HepG2 (cell line): ENCODE results near the gene SOX13. TPM values are rescaled to one million over a fixed set of nuclear protein-coding genes. Genes with fewer than 3 reads are reported as not detected.
A peak's percentile ranks its signal among the peaks of the same experiment; 100 is the strongest.

Experiments
- GLMP ChIP-seq: sonication (generic); formaldehyde crosslinking; IDR thresholded peaks from 2 replicates; pipeline ENCODE4 v1.9.0; 2021; ENCODE audit warnings: missing genetic modification reagents, mild to moderate bottlenecking, borderline replicate concordance
- KLF6 ChIP-seq: IDR thresholded peaks from 2 replicates; pipeline ENCODE4 v1.8.0; 2016; ENCODE audit warnings: missing biosample characterization, missing genetic modification reagents
- MAFG ChIP-seq: sonication (generic); formaldehyde crosslinking; IDR thresholded peaks from 2 replicates; pipeline ENCODE4 v1.5.1; 2020; ENCODE audit warnings: mild to moderate bottlenecking, missing genetic modification reagents
- MIXL1 ChIP-seq: IDR thresholded peaks from 2 replicates; pipeline ENCODE4 v1.6.1; 2016
- MLLT10 ChIP-seq: sonication (generic); formaldehyde crosslinking; IDR thresholded peaks from 2 replicates; pipeline ENCODE4 v1.4.0; 2020; ENCODE audit warnings: missing genetic modification reagents
- NFAT5 ChIP-seq: sonication (generic); formaldehyde crosslinking; IDR thresholded peaks from 2 replicates; pipeline ENCODE4 v1.4.0; 2020; ENCODE audit warnings: missing genetic modification reagents
- NFKBIZ ChIP-seq: IDR thresholded peaks from 2 replicates; pipeline ENCODE4 v1.6.1; 2018; ENCODE audit warnings: missing genetic modification reagents, missing compliant biosample characterization
- PHF20 ChIP-seq: sonication (generic); formaldehyde crosslinking; IDR thresholded peaks from 2 replicates; pipeline ENCODE4 v1.5.0; 2020; ENCODE audit warnings: mild to moderate bottlenecking, missing genetic modification reagents
- PITX1 ChIP-seq: sonication (generic); formaldehyde crosslinking; IDR thresholded peaks from 2 replicates; pipeline ENCODE4 v1.5.1; 2020; ENCODE audit warnings: mild to moderate bottlenecking, missing genetic modification reagents
- RBM22 ChIP-seq: fragments of 200-400 bp; formaldehyde crosslinking; optimal IDR thresholded peaks from 2 replicates; pipeline ENCODE3; 2017; ENCODE audit warnings: mild to moderate bottlenecking, low read length, moderate library complexity
- SKI ChIP-seq: fragments of 450-650 bp; IDR thresholded peaks from one replicate; pipeline ENCODE4 v1.6.1; 2018; ENCODE audit warnings: mild to moderate bottlenecking; ENCODE audit not compliant: partially characterized antibody
- SNAPC4 ChIP-seq: sonication (generic); formaldehyde crosslinking; IDR thresholded peaks from 2 replicates; pipeline ENCODE4 v1.4.0; 2020; ENCODE audit warnings: mild to moderate bottlenecking, missing genetic modification reagents
- SYNCRIP ChIP-seq: fragments of 200-400 bp; formaldehyde crosslinking; IDR thresholded peaks from 2 replicates; pipeline ENCODE4 v1.6.1; 2018; ENCODE audit warnings: mild to moderate bottlenecking, low read depth, low read length; ENCODE audit not compliant: insufficient read depth
- YY1 ChIP-seq: IDR thresholded peaks from 2 replicates; pipeline ENCODE4 v1.6.1; 2011; ENCODE audit warnings: low read length, low read depth, moderate library complexity, mild to moderate bottlenecking; ENCODE audit not compliant: insufficient read depth, insufficient replicate concordance
- ZNF260 ChIP-seq: sonication (generic); formaldehyde crosslinking; IDR thresholded peaks from 2 replicates; pipeline ENCODE4 v1.4.0; 2020; ENCODE audit warnings: missing genetic modification reagents, low read depth, mild to moderate bottlenecking, borderline replicate concordance
- ZNF441 ChIP-seq: sonication (generic); formaldehyde crosslinking; IDR thresholded peaks from 2 replicates; pipeline ENCODE4 v1.7.0; 2021; ENCODE audit warnings: missing genetic modification reagents, borderline replicate concordance
- ZNF605 ChIP-seq: sonication (generic); formaldehyde crosslinking; IDR thresholded peaks from 2 replicates; pipeline ENCODE4 v1.8.0; 2022; ENCODE audit warnings: mild to moderate bottlenecking, missing genetic modification reagents
- polyA plus RNA-seq, 8 experiments: library from polyadenylated mRNA; depleted of rRNA in 3 of 8; stranded (reverse) in 7 of 8; unstranded in 1 of 8; fragments of >200 nt; fragmentation: Illumina TruSeq in 4 of 8; extraction: Trizol in 4 of 8; gene quantifications; 2 replicates each; pipeline versions ENCODE4 v1.2.1 to v1.2.3, GENCODE V29; 2011 to 2016; ENCODE audit warnings: low read depth in 4 of 8, missing spikeins in 1 of 8, mixed read lengths in 1 of 8; ENCODE audit not compliant: insufficient read depth in 1 of 8
- total RNA-seq, 5 experiments: library from RNA; depleted of rRNA; stranded (reverse); fragments of >200 nt; fragmentation: Illumina TruSeq; extraction: Trizol; gene quantifications; 2 replicates each; pipeline ENCODE4 v1.2.3, GENCODE V29; 2016; ENCODE audit warnings: low read depth in 1 of 5

Gene SOX13
- total and polyA plus RNA-seq, 2 of the 13 experiments (the other 11 are each of a cell fraction or from before 2014, with no cell fraction given): 13.3 to 15.8 TPM

- no peak for TF ChIP-seq MLLT10 (CRISPR knock-in tag)
- TF ChIP-seq SYNCRIP: no peak
- TF ChIP-seq ZNF441 (CRISPR knock-in tag): no peak
- no peak for TF ChIP-seq NFKBIZ (CRISPR knock-in tag)
- TF ChIP-seq YY1: no peak
- peak; percentile 71; the same call in 1 of the 2 replicates for TF ChIP-seq MIXL1 (CRISPR knock-in tag)
- TF ChIP-seq ZNF605: no peak
- TF ChIP-seq RBM22: no peak
- peak; percentile 51 for TF ChIP-seq SKI
- TF ChIP-seq MAFG (CRISPR knock-in tag): no peak
- no peak for TF ChIP-seq GLMP (CRISPR knock-in tag)
- peak; percentile 63; the same call in 1 of the 2 replicates for TF ChIP-seq KLF6 (CRISPR knock-in tag)
- TF ChIP-seq PHF20 (CRISPR knock-in tag): no peak
- TF ChIP-seq NFAT5 (CRISPR knock-in tag): no peak
- peak; percentile 99 for TF ChIP-seq PITX1 (CRISPR knock-in tag)
- TF ChIP-seq ZNF260 (CRISPR knock-in tag): no peak
- TF ChIP-seq SNAPC4: no peak
Measured at GRCh38 chr1:204145033-204145504, 72.2 kb downstream of the SOX13 start (continued).
